HG02870 (cell line): ENCODE measurements around the gene KLF15.

Experiments
- ATAC-seq: cut with Tn5 transposase; IDR thresholded peaks from one replicate; pipeline ENCODE4 v1.9.1; 2021; ENCODE audit warnings: mild to moderate bottlenecking, moderate library complexity; ENCODE audit not compliant: unreplicated experiment

The KLF15 gene

GRCh38 chr3:126389794-126390146 lies 32.6 kb upstream of the KLF15 start:
- ATAC-seq, result no peak

- ATAC-seq, result no peak
These were observed 32.0 kb upstream of the KLF15 start for GRCh38 chr3:126389112-126389793.

GRCh38 chr3:126381966-126382365 lies 24.8 kb upstream of the KLF15 start:
- ATAC-seq, result no peak

GRCh38 chr3:126380011-126380768 lies 23.0 kb upstream of the KLF15 start:
- no peak for ATAC-seq

- ATAC-seq, result no peak
These were observed 21.1 kb upstream of the KLF15 start for GRCh38 chr3:126378341-126378751.

GRCh38 chr3:126377211-126377610 lies 20.0 kb upstream of the KLF15 start:
- ATAC-seq, result no peak

- no peak for ATAC-seq
These were observed 19.2 kb upstream of the KLF15 start for GRCh38 chr3:126376444-126376843.

- ATAC-seq, result no peak
These were observed 18.7 kb upstream of the KLF15 start for GRCh38 chr3:126375835-126376331.

GRCh38 chr3:126373682-126374601 lies 16.7 kb upstream of the KLF15 start:
- no peak for ATAC-seq

- no peak for ATAC-seq
These were observed 16.0 kb upstream of the KLF15 start for GRCh38 chr3:126373146-126373613.

GRCh38 chr3:126372413-126373145 lies 15.4 kb upstream of the KLF15 start:
- no peak for ATAC-seq

GRCh38 chr3:126371096-126371705 lies 14.0 kb upstream of the KLF15 start:
- no peak for ATAC-seq

GRCh38 chr3:126370606-126371005 lies 13.4 kb upstream of the KLF15 start:
- no peak for ATAC-seq

GRCh38 chr3:126370055-126370454 lies 12.8 kb upstream of the KLF15 start:
- ATAC-seq, result no peak

GRCh38 chr3:126369490-126369889 lies 12.3 kb upstream of the KLF15 start:
- no peak for ATAC-seq

- no peak for ATAC-seq
These were observed 10.2 kb upstream of the KLF15 start for GRCh38 chr3:126367316-126367805.

GRCh38 chr3:126365351-126366277 lies 8.4 kb upstream of the KLF15 start:
- no peak for ATAC-seq

- no peak for ATAC-seq
These were observed 7.6 kb upstream of the KLF15 start for GRCh38 chr3:126364731-126365301.
